H1 (cell line): Measurements from ENCODE around the gene ZNF649. TPM values are rescaled to one million over a fixed set of nuclear protein-coding genes. Genes with fewer than 3 reads are reported as not detected.

Source experiments
- CTCF ChIA-PET: fragments of 300-600 bp; sonication (Branson Sonifier 250); formaldehyde crosslinking; loops from one replicate; lab custom pipeline; 2021; ENCODE audit not compliant: partially characterized antibody; lab: Charles Lee
- POLR2A ChIA-PET: fragments of 300-600 bp; sonication (Branson Sonifier 250); formaldehyde crosslinking; loops from one replicate; lab custom pipeline; 2021; ENCODE audit warnings: inconsistent platforms; ENCODE audit not compliant: partially characterized antibody; lab: Charles Lee
- DNase-seq, 2 experiments: peaks; one replicate each; pipeline versions ENCODE4 v3.0.0 to v3.0.0-alpha.2; 2010 to 2022; ENCODE audit warnings: low spot score in 2 of 2, low read depth in 1 of 2, mixed read lengths in 1 of 2
- FAIRE-seq: peaks from 2 replicates; lab custom pipeline; 2011; peaks lifted over from hg19 to GRCh38; lab: Jason Lieb, UNC
- H2AFZ ChIP-seq: 2 replicates; pipeline ENCODE4 v1.8.1; 2012; ENCODE audit warnings: low read length, inconsistent platforms
- H2AK5ac ChIP-seq: 2 replicates; pipeline ENCODE4 v1.6.1; 2013; ENCODE audit warnings: low read depth, low read length
- H2BK120ac ChIP-seq: replicated peaks from 2 replicates; pipeline ENCODE3; 2013; ENCODE audit warnings: low read depth, low read length, inconsistent platforms
- H2BK12ac ChIP-seq: 2 replicates; pipeline ENCODE4 v1.6.1; 2013; ENCODE audit warnings: low read depth, low read length
- H2BK15ac ChIP-seq: 2 replicates; pipeline ENCODE4 v1.6.1; 2013; ENCODE audit warnings: low read length
- H2BK20ac ChIP-seq: 2 replicates; pipeline ENCODE4 v1.6.1; 2013; ENCODE audit warnings: low read length
- H2BK5ac ChIP-seq: 2 replicates; pipeline ENCODE4 v1.6.1; 2013; ENCODE audit warnings: low read depth, low read length
- H3K14ac ChIP-seq: 2 replicates; pipeline ENCODE4 v1.6.1; 2013; ENCODE audit warnings: inconsistent platforms; ENCODE audit not compliant: insufficient read length
- H3K18ac ChIP-seq: 2 replicates; pipeline ENCODE4 v1.6.1; 2013; ENCODE audit warnings: low read length; ENCODE audit errors: extremely low read depth
- H3K23ac ChIP-seq: 2 replicates; pipeline ENCODE4 v1.6.1; 2013; ENCODE audit warnings: inconsistent platforms; ENCODE audit not compliant: insufficient read length
- H3K23me2 ChIP-seq: 2 replicates; pipeline ENCODE4 v1.6.1; 2013; ENCODE audit warnings: low read depth, low read length
- H3K27ac ChIP-seq: 2 replicates; pipeline ENCODE4 v1.6.1; 2011; ENCODE audit warnings: low read depth, low read length, inconsistent platforms
- H3K27me3 ChIP-seq, 4 experiments: replicated peaks in 1 of 4; 1 replicate in 1 of 4; 2 replicates in 3 of 4; pipeline versions ENCODE4 v1.6.1 to v1.8.1; 2011 to 2013; ENCODE audit warnings: low read length in 3 of 4, mild to moderate bottlenecking in 3 of 4, inconsistent platforms in 2 of 4, mixed read lengths in 2 of 4, moderate library complexity in 1 of 4; ENCODE audit not compliant: control insufficient read depth in 3 of 4, insufficient read depth in 3 of 4; ENCODE audit errors: extremely low read depth in 1 of 4
- H3K36me3 ChIP-seq, 4 experiments: 2 replicates each; pipeline versions ENCODE4 v1.6.1 to v1.8.1; 2011 to 2013; ENCODE audit warnings: mild to moderate bottlenecking in 4 of 4, low read length in 3 of 4, moderate library complexity in 2 of 4, control low read depth in 1 of 4, inconsistent platforms in 1 of 4; ENCODE audit not compliant: insufficient read depth in 4 of 4, control insufficient read depth in 2 of 4
- H3K4ac ChIP-seq: replicated peaks from 2 replicates; pipeline ENCODE3; 2013; ENCODE audit warnings: low read length, low read depth, mixed read lengths, inconsistent platforms; ENCODE audit not compliant: insufficient read length
- H3K4me1 ChIP-seq, 4 experiments: replicated peaks in 1 of 4; 1 replicate in 1 of 4; 2 replicates in 3 of 4; pipeline versions ENCODE4 v1.6.1 to v1.8.1; 2011 to 2013; ENCODE audit warnings: low read length in 3 of 4, inconsistent platforms in 2 of 4, mixed read lengths in 1 of 4; ENCODE audit not compliant: insufficient read depth in 4 of 4, control insufficient read depth in 3 of 4
- H3K4me2 ChIP-seq, 2 experiments: 2 replicates each; pipeline versions ENCODE4 v1.6.1 to v1.8.1; 2011 to 2013; ENCODE audit warnings: low read depth in 2 of 2, low read length in 2 of 2, control low read depth in 1 of 2, inconsistent platforms in 1 of 2, mild to moderate bottlenecking in 1 of 2; ENCODE audit not compliant: insufficient read depth in 1 of 2
- H3K4me3 ChIP-seq, 4 experiments: fragments of 200-600, 300-600 bp in 1 of 4; sonication (generic), shearing (Covaris generic), sonication (Bioruptor Twin) in 1 of 4; 2 replicates each; pipeline versions ENCODE4 v1.5.1 to v1.8.1; 2011 to 2016; ENCODE audit warnings: low read length in 4 of 4, low read depth in 3 of 4, control low read depth in 2 of 4, inconsistent platforms in 2 of 4, mild to moderate bottlenecking in 2 of 4, mixed read lengths in 1 of 4, moderate library complexity in 1 of 4; ENCODE audit not compliant: insufficient read depth in 2 of 4; ENCODE audit errors: extremely low read depth in 1 of 4
- H3K56ac ChIP-seq: replicated peaks from 2 replicates; pipeline ENCODE3; 2013; ENCODE audit warnings: low read depth, mild to moderate bottlenecking, mixed read lengths, low read length, inconsistent platforms; ENCODE audit not compliant: insufficient read length
- H3K79me1 ChIP-seq: 2 replicates; pipeline ENCODE4 v1.6.1; 2013; ENCODE audit warnings: low read depth, low read length, control low read depth
- H3K79me2 ChIP-seq, 2 experiments: 2 replicates each; pipeline versions ENCODE4 v1.6.1 to v1.8.1; 2012 to 2013; ENCODE audit warnings: low read length in 2 of 2, mild to moderate bottlenecking in 2 of 2, inconsistent platforms in 1 of 2; ENCODE audit not compliant: insufficient read depth in 2 of 2, control insufficient read depth in 1 of 2
- H3K9ac ChIP-seq, 4 experiments: replicated peaks in 1 of 4; 1 replicate in 1 of 4; 2 replicates in 3 of 4; pipeline versions ENCODE4 v1.6.1 to v1.8.1; 2011 to 2013; ENCODE audit warnings: low read depth in 3 of 4, low read length in 3 of 4, control low read depth in 2 of 4, mild to moderate bottlenecking in 2 of 4, moderate library complexity in 2 of 4, inconsistent platforms in 1 of 4; ENCODE audit errors: extremely low read depth in 1 of 4
- H3K9me3 ChIP-seq, 2 experiments: 2 replicates each; pipeline versions ENCODE4 v1.6.1 to v1.8.1; 2012 to 2013; ENCODE audit warnings: mild to moderate bottlenecking in 2 of 2, moderate library complexity in 2 of 2, control low read depth in 1 of 2, inconsistent platforms in 1 of 2, low read depth in 1 of 2, low read length in 1 of 2, mixed read lengths in 1 of 2; ENCODE audit not compliant: insufficient read depth in 2 of 2
- H4K20me1 ChIP-seq, 2 experiments: replicated peaks in 1 of 2; 2 replicates each; pipeline versions ENCODE3 to v1.8.1; 2011 to 2013; ENCODE audit warnings: inconsistent platforms in 2 of 2, low read length in 2 of 2, mild to moderate bottlenecking in 1 of 2; ENCODE audit not compliant: insufficient read depth in 2 of 2, control insufficient read depth in 1 of 2
- H4K5ac ChIP-seq: 2 replicates; pipeline ENCODE4 v1.6.1; 2013; ENCODE audit warnings: low read length, low read depth, mixed read lengths, inconsistent platforms; ENCODE audit not compliant: insufficient read length
- H4K8ac ChIP-seq: 2 replicates; pipeline ENCODE4 v1.8.0; 2013; ENCODE audit warnings: mild to moderate bottlenecking, moderate library complexity, low read length, inconsistent platforms; ENCODE audit not compliant: insufficient read depth; ENCODE audit errors: extremely low read depth
- H4K91ac ChIP-seq: replicated peaks from 2 replicates; pipeline ENCODE3; 2013; ENCODE audit warnings: low read length, mixed read lengths, inconsistent platforms; ENCODE audit not compliant: insufficient read length
- CHD1 ChIP-seq: IDR thresholded peaks from 2 replicates; pipeline ENCODE4 v1.6.1; 2012; ENCODE audit warnings: low read depth, low read length, improper control_type of control experiment
- RFX5 ChIP-seq: IDR thresholded peaks from 2 replicates; pipeline ENCODE4 v1.6.1; 2011; ENCODE audit warnings: low read depth, low read length, improper control_type of control experiment, borderline replicate concordance
- SIN3A ChIP-seq, 2 experiments: IDR thresholded peaks in 1 of 2; conservative IDR thresholded peaks in 1 of 2; 2 replicates each; pipeline ENCODE4 v1.6.1; 2011 to 2012; ENCODE audit warnings: low read length in 2 of 2, improper control_type of control experiment in 1 of 2, low read depth in 1 of 2, mild to moderate bottlenecking in 1 of 2
- TCF12 ChIP-seq: IDR thresholded peaks from 2 replicates; pipeline ENCODE4 v1.6.1; 2011; ENCODE audit warnings: low read depth, mild to moderate bottlenecking, low read length
- WGBS, 2 experiments: shearing (Covaris generic) in 1 of 2; methylation state at CpG; one replicate each; pipeline versions ENCODE4 v1.1.6 to v1.1.7; 2013 to 2015; ENCODE audit warnings: low lambda C conversion rate in 2 of 2, mixed read lengths in 2 of 2, inconsistent platforms in 1 of 2, low coverage in 1 of 2, missing lambda C conversion rate in 1 of 2; ENCODE audit not compliant: insufficient replicate concordance in 2 of 2, insufficient coverage in 1 of 2, insufficient read length in 1 of 2; ENCODE audit errors: extremely low coverage in 1 of 2, missing lambda C conversion rate in 1 of 2; 5-methylcytosine and 5-hydroxymethylcytosine counted together
- polyA plus RNA-seq, 7 experiments: library from polyadenylated mRNA; depleted of rRNA in 3 of 7; stranded (reverse) in 5 of 7; unstranded in 2 of 7; fragments of >200 nt in 5 of 7; fragments of 200-250 nt in 2 of 7; gene quantifications; 1 replicate in 5 of 7; 2 replicates in 1 of 7; 4 replicates in 1 of 7; pipeline versions ENCODE4 v1.2.1 to v1.2.3, GENCODE V29; 2011 to 2013; ENCODE audit warnings: missing spikeins in 2 of 7, mixed read lengths in 2 of 7
- total RNA-seq: library from RNA; stranded (reverse); fragmentation: NEBNext Ultra II Directional; extraction: Animal tissue kit (Norgen Biotek cat#: 25700); gene quantifications from 2 replicates; pipeline ENCODE4 v1.2.1, GENCODE V29; 2021

Gene ZNF649
- total and polyA plus RNA-seq, 2 of the 8 experiments (the other 6 are each of a cell fraction or from before 2014, with no cell fraction given), result 24.7 to 51.7 TPM

- POLR2A ChIA-PET, result interaction anchor here (0.6 to 4.0 kb wide), 25 partner anchors 10 to 286 kb away, joined by 3 to 26 read pairs (median 4); partner anchors contain the start of genes PPP2R1A, ZNF614 and ZNF615
- CTCF ChIA-PET, result interaction anchor here (0.6 to 1.4 kb wide), 3 partner anchors 10 to 286 kb away, joined by 3 to 5 read pairs (median 4); no protein-coding TSS in a partner anchor
- Histone ChIP-seq H3K23me2 (no peaks in the 10 kb centered on the region), H2AK5ac (no peak overlapping the region), H3K4me2 (peak overlapping the region; percentile 67 to 94), H3K9ac (peak overlapping the region in 2 of 4 experiments; percentile 8 to 12; a peak in 2 of 7 replicates), H2BK5ac (no peak overlapping the region; the same call in 1 of the 2 replicates), H3K4me1 (peaks cover 0 to 11% (median 5%) of the 10 kb centered on the region in 4 experiments; a peak in 5 of 7 replicates), H2BK120ac (no peak overlapping the region), H4K20me1 (peaks cover 2% of the 10 kb centered on the region in 2 experiments), H3K4me3 (peak overlapping the region; percentile 93 to 100 (median 96)), H3K79me2 (peaks cover 55 to 69% of the 10 kb centered on the region in 2 experiments), H3K18ac (no peak overlapping the region; the same call in 1 of the 2 replicates), H2BK20ac (no peak overlapping the region), H3K4ac (no peak overlapping the region), H2AFZ (no peak overlapping the region), H4K8ac (no peak overlapping the region), H3K79me1 (peaks cover 4% of the 10 kb centered on the region), H4K91ac (no peak overlapping the region), H2BK12ac (no peak overlapping the region), H3K27me3 (no peaks in the 10 kb centered on the region), H3K27ac (no peak overlapping the region), H3K23ac (no peak overlapping the region), H3K9me3 (peaks cover 38 to 39% of the 10 kb centered on the region in 2 experiments), H3K56ac (no peak overlapping the region), H2BK15ac (no peak overlapping the region), H3K14ac (no peak overlapping the region), H3K36me3 (peaks cover 26 to 51% (median 40%) of the 10 kb centered on the region in 4 experiments), H4K5ac (no peak overlapping the region)
- 45% methylated on average over 8 of the region's 8 CpGs; no CpG with 5 or more reads in 1 of the 2 experiments for WGBS, 2 experiments
- FAIRE-seq (no peak), DNase-seq (no peak)
- TF ChIP-seq RFX5 (peak; percentile 59; the same call in 1 of the 2 replicates), CHD1 (no peak), SIN3A (conservative IDR thresholded peaks at IDR 0.05 in 1 of 2, IDR thresholded peaks at IDR 0.05 in 1 of 2; ENCODE audit: low read depth in 1 of 2, low read length in 2 of 2) (no peak), TCF12 (no peak)
Observed at GRCh38 chr19:51903192-51903591, 1.6 kb downstream of the ZNF649 start.
